ENCODE results near the gene GPR62.
"Not testable (repeated sequence)": the region's sequence is repeated elsewhere in the genome, so short reads cannot be mapped to it uniquely, and the experiment has no call there.

Gene GPR62

DNA sequence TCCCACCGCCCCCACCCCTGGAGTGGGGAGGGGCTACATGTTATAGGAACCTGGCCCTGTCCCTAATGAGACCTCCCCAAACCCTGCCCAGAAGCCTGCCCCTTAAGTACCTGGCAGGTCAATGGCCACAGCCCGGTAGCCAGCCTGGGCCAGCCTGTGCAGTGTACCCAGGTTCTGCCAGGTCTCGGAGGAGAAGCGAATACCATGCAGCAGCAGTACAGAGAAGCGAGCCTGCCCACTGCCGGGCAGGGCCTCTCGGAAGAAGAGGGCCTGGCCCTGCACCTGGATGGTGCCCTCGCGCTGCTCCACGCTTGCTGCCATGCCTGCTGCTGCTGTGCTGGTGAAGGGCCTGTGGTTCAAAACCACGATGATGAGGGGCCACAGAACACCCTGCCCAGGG is 16.2 kb downstream of the GPR62 start:
- no peak for DNase-seq

DNA sequence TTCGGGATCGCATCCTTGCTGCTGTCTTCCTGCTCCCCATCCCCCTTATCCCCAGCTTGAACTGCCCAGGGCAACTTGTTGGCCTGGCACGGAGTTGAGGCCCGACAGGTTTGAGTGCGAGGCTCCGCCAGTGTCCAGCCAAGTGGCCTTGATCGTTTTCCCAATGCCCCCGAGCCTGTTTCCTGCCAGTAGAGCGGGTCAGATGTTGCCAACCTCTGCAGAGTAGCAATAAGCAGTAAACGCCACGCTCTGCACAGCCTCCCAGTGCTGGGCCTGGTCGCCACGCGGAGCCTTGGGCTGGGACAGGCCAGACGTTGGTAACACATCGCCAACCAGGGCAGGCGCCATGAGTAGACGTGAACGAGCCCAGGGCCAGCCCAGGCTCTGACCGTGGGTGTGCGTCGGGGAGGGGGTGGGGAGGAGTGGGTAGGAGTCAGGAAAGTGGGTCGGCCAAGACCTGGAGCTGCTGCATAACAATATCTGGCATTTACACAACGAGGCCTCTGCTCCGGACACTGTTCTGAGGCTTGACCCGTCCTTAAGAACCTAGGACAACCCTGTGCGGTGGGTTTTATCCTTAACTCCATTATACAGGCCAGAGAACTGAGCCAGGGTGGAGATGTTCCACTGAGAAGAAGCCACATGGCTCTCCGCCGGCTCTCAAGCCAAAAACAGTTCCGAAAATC is 19.2 kb downstream of the GPR62 start:
- DNase-seq: no peak

DNA sequence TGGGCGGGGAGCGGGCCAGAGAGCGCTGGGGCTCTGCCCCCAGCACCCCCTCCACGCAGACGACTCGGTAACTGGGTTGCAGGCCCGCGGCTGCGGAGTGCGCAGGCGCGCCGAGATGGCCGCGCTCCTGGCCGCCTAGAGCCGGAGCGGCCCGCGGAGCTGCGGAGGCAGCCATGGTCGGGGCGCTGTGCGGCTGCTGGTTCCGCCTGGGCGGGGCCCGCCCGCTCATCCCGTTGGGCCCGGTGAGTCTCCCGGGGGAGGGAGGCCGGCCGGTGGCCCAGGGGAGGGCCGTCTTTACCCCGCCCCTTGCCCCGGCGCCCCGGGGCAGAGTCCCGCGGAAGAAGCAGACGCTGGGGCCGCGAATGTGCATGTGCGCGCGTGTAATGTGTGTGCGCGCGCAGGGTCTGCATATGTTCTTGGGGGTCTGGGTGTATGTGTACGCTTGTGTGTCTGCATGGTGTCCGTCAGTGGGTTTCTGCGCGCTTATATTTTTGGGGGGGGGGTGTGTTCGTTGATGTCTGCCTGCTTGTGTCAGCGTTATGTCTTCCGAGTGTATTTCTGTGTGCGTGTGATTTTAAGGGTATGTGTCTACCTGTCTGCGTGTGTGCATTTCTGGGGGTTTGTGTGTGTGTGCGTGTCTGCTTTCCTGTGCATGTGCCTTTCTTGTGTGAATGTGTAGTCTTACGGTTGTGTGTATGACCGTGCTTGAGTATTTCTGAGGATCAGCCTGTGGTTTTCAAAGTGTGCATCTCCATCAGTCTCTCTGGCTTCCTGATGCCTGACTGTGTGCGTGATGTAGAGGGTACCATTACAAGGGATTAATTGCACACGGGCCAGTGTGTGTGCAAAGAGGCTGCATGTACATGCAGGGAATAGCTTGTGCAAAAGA is 20.0 kb downstream of the GPR62 start, which contains the start of gene ABHD14A:
Gene ABHD14A (plus strand): TSS at position 102 of the 889 bp plus-strand sequence. CDS start 72 bp downstream, at position 174.
- peak; percentile 59 to 62 for DNase-seq

DNA sequence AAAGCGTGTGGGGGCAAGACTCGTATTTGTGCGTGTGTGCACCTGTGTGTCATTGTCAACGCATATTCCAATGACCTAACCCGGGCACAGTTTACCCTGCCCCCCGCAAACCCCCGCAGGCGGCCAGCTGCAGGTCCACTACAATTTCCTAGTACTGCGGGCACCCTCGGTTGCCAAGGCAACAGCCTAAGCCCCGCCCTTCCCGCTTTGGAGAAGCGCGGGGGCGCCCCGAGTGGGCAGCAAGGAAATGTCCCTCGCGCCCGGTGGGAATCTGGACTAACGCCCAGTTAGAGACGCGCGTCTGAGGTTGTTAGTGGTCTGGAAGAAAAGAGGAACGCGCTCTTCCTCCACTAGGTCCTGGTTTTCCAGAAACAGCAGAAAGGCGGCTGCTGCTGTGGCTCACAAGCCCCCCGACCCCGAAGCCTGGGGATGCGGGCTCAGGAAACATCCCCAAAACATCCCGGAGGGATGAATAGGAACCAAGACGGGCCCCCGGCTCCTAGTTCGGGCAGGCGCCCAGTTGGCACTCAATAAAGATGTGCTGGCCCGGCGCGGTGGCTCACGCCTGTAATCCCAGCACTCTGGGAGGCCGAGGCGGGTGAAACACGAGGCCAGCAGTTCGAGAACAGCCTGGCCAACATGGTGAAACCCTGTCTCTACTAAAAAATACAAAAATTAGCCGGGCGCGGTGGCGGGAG is 20.8 kb downstream of the GPR62 start:
- DNase-seq: no peak

DNA sequence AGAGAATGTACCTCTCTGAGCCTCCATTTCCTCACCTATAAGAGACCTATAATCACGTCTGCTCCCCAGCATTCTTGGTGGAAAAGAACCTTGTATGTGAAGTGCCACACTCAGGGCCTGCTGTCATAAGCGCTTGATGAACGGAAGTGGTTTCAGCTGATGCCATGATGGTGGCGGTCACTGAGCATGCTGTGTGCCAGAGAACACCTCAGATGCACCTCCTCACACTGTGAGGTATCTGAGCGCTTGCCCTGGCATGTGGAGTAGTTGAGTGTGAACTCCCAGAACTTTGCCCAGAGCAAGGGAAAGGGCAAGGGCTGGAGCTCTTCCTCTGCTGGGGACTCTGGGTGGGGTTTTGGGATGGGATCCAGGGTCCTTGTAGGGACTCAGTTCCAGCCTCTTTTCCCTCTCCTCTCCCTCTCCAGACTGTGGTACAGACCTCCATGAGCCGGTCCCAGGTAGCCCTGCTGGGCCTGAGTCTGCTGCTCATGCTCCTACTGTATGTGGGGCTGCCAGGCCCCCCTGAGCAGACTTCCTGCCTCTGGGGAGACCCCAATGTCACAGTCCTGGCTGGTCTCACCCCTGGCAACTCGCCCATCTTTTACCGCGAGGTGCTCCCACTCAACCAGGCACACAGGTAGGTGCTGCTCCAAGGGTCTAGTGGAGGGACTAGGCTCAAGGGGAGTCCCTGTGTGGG is 22.4 kb downstream of the GPR62 start:
- no peak for DNase-seq

DNA sequence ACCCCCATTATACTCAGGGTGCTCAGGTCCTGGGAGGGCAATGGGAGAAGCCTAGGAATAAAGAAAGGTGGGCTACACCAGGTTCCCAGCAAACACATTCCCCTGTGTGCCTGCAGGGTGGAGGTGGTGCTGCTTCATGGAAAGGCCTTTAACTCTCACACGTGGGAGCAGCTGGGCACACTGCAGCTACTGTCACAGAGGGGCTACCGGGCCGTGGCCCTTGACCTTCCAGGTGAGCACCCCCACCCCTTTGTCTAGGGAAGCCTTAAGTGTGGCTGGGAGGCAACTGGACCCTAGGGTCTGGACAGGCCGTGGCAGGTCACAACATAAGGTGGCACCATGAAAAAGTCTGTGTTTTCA is 22.9 kb downstream of the GPR62 start:
- DNase-seq: no peak

DNA sequence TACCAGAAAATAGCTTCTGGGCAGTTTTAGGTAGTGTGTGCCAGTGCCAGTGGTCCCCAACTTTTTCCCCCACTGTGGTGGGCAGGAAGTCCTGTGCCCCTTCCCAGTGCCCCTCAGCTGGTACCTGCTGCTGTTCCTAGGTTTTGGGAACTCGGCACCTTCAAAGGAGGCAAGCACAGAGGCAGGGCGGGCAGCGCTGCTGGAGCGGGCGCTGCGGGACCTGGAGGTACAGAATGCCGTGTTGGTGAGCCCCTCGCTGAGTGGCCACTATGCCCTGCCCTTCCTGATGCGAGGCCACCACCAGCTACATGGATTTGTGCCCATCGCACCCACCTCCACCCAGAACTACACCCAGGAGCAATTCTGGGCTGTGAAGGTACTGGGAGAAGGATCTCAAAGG is 25.1 kb downstream of the GPR62 start:
- no peak for DNase-seq

DNA sequence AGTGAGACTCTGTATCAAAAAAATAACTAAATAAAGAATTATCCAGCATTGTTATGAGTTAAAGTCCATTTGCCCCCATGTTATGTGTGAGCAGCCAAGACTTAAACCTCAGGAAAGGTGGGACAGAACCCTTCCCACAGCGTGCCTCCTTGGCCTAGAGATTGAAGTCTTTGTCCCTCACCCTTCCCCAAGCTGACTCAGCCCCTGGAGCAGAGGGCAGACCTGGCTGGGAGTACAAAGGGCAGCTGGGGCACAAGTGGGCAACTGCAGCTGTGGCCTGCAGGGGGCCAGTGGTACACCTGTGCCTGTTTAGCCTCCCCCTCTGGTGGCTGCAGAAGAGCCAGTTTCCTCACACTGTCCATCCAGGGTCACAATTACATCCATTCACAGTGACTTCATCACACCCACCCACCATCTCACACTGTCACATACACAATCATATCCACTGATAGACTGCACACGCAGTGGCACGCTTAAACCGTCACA is 27.2 kb downstream of the GPR62 start:
- DNase-seq: no peak

DNA sequence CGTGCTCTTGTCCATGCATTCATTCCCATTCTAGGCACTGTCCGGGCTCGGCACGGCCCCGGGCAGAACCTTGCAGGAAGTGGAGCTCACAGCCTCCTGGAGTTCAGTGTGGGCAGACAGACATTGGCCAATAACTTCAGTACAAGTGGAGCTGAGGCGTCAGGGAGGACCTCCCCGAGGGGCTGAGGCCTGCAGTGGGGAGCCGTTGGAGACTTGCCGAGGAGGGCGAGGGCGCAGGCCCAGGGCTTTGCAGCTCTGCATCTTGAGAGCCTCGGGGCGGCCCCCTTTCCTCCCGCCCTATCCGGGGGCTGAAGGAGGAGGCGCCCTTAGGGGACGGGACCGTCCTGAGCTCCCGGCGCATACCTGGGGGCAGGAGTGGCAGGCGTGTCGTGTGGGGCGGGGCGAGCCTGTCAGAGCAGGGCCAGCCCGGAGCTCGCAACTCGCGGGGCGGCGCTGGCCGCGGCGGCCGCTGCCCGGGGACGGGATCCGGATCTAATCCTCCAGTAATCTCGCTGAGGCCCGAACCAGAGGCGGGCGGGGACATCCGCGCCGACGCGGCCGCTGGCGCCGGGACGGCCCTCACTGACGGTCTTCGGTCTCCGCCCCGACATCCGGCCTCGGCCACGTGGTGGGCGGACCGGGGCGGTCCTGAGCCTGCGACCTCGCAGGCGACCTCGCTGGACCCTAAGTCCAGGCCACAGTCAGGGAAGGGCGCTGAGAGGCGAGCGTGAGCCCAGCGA is 27.8 kb downstream of the GPR62 start, which contains the start of gene ACY1:
Gene ACY1 (plus strand): TSS at position 698 of the 740 bp plus-strand sequence. CDS start 530 bp downstream, outside the sequence.
- DNase-seq: peak; percentile 54 to 68

DNA sequence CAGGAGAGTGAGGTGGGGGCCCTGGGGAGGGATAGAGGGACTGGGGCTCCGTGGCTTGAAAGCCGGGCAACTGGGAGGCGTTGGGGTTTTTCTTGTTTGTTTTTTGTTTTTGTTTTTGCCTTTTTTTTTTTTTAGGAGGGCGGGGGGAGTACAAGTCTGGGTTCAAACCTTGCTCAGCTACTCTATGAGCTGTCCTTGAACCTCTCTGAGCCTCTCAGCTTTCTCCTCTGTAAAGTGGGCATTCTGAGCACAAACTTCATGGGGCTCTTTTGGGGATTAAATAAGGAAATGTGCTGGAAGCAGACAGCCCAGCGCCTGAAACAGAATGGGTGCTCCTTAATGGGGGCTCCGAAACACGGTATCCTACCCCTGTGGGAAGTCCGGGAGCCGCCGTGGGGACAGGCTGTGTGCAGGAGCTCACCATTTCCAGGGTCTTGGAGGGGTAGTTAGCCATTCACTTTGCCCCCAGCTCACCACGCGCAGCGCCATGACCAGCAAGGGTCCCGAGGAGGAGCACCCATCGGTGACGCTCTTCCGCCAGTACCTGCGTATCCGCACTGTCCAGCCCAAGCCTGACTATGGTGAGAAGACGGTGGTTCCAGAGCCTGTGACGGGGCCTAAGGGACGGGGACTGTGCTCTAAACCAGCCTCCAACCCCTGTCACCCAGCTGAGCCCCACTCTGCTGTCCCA is 28.5 kb downstream of the GPR62 start:
- no peak for DNase-seq

DNA sequence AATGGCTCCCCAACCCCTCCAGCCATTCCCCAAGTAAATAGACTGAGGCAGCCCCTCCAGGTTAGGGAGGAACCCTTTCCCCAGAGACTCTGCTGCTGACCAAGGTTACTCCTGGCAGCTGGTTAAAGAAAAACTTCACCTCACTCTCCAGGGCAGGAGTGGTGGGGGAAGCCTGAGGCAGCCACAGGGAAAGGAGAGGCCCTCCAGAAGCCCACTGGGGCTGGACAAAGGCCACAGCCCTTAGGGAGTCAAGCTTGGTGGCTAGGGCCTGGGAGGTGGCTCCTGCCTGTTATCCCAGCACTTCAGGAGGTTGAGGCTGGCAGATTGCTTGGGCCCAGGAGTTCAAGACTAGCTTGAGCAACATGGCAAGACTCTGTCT is 29.1 kb downstream of the GPR62 start:
- DNase-seq: no peak

DNA sequence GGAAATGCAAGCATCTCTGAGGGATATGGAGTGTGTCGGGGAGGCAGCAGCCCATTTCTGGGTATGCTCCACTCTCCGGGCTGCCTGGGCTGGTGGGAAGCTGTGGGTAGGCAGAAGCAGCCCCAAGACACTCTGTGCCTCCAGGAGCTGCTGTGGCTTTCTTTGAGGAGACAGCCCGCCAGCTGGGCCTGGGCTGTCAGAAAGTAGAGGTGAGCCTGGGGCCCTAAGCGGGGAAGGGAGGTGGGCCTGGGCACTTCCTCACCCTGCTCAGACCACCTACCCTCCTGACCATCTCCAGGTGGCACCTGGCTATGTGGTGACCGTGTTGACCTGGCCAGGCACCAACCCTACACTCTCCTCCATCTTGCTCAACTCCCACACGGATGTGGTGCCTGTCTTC is 29.9 kb downstream of the GPR62 start:
- no peak for DNase-seq

DNA sequence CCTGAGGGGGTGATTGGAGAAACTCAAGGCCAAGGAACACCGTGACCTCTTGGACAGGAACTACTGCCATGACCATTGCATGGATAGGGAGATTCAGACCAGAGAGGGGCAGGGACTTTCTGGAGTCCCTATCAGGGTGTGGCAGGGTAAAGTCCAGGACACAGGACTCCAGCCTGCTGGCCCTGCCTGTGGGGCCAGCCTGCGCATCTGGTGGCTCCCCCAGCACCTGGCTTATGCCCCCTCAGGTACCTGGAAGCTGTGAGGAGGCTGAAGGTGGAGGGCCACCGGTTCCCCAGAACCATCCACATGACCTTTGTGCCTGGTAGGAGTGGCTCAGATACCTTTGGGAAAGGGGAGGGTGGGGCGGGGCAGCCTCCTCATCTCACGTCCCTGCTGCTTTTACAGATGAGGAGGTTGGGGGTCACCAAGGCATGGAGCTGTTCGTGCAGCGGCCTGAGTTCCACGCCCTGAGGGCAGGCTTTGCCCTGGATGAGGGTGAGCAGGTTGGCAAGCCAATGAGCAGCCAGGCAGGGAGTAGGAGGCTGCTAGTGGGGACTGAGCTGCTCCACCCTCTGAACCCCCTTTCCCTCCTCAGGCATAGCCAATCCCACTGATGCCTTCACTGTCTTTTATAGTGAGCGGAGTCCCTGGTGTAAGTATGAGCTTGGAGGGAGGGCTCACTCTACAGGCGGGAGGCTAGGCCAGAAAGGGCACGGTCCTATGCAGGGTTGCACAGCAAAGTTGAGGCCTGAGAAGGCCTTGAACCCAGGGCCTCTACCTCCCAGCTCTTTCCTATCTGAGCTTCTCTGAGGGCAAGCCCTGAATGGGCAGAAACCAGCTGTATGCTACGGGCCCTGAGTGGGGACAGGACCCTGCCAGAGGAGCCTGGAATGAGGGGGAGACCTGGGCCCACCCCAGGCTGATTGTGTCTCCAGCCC is 31.1 kb downstream of the GPR62 start:
- no peak for DNase-seq

DNA sequence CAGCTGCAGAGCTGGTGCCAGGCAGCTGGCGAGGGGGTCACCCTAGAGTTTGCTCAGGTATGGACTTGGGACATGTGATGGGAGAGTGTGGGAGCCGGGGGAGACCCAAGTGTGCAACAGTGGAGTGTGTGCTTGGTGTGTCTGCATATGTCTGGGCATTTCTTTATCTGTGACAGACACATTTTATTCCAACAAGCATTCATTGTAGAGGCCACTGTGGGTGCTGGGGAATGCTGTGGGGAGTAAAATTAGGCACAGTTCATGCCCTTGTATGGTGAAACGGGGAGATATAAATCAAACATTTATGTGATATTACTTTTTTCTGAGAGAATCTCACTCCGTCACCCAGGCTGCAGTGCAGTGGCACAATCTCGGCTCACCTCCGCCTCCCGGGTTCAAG is 32.4 kb downstream of the GPR62 start:
- no peak for DNase-seq

DNA sequence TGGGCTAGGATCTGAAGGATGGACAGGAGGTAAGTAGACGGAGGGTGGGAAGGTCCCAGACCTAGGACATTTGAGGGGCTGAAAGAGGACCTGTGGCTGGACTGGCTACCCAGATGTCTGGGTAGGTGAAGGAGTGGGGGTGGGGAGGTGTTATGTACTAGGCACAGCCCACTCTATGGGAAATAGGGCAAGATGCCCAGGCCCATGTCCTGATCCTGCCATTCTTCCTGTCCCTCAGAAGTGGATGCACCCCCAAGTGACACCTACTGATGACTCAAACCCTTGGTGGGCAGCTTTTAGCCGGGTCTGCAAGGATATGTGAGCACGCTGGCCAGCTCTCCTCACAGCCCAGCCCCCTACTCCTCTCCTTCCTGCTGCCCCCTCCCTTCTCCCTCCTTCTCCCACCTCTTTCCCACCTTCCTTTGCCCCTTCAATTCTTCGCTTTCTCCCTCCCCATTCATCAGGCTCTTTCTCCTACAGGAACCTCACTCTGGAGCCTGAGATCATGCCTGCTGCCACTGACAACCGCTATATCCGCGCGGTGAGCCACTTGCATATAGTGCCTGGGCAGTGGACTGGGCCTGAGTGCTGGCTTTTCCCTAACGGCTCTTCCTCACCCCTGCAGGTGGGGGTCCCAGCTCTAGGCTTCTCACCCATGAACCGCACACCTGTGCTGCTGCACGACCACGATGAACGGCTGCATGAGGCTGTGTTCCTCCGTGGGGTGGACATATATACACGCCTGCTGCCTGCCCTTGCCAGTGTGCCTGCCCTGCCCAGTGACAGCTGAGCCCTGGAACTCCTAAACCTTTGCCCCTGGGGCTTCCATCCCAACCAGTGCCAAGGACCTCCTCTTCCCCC is 33.3 kb downstream of the GPR62 start:
- no peak for DNase-seq

DNA sequence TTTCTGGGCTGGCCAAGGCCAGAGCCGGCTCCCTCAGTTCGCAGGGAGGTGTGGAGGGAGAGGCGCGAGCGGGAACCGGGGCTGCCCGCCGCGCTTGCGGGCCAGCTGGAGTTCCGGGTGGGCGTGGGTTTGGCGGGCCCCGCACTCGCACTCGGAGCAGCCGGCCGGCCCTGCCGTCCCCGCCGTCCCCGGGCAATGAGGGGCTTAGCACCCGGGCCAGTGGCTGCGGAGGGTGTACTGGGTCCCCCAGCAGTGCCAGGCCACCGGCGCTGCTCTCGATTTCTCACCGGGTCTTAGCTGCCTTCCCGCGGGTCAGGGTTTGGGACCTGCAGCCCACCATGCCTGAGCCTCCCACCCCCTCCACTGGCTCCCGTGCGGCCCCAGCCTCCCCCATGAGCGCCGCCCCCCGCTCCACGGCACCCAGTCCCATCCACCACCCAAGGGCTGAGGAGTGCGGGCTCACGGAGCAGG is 35.4 kb downstream of the GPR62 start:
- not testable (repeated sequence) for DNase-seq

DNA sequence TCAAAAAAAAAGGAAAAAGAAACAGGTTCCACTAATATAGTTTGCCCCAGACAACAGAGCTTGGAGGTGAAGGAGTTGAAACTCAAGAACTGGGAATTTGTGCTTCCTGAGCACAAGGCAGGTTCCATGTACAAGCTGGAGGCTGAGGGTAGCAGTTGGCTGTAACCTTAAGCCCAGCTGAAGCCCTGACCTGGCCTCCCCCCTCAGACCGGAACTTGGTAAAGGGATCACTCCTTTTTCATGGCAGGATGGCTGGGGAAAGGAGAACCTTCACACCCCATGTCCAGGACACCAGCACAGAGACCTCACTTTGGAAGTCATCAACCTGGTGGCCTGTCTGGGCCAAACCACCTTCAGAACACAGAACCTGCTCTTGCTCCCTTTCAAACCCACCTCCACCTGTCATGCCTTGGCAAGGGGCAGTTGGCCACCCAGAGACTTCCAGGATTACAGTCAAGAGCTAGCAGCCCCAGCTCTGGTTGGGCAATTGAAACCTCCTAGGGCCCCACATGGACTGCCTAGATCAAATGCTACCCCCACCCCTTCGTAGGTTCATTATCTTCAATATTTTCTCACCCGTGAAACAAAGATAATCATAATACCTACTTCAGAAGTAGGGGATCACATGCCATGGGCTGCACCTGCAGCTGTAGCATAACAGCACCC is 37.0 kb downstream of the GPR62 start:
- no peak for DNase-seq

DNA sequence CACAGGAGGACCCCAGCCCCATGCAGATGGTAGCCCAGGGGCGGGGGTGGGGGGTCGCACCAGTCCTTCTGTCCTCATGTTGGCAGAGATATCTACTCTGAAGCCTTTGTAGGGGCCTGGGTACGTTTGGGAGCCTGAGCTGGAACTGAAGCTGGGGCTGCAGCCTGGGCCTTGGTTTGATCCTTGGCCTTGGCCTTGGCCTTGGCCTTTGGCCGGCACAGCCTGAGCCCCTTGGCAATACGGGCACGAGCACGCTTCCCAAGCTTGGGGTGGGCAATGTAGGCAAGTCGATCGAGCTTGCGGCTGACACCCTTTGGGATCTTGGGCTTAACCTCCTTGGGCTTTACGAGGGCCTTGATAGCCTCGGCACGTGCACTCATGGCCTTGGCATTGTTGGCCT is 38.5 kb downstream of the GPR62 start:
- not testable (repeated sequence) for DNase-seq
